Fibroblast of gingiva (primary cell): ENCODE results near the gene SBNO2.
A peak's percentile ranks its signal among the peaks of the same experiment; 100 is the strongest.
"Not testable (repeated sequence)": the region's sequence is repeated elsewhere in the genome, so short reads cannot be mapped to it uniquely, and the experiment has no call there.

Experiments used
- DNase-seq: peaks from one replicate; pipeline ENCODE4 v3.0.0-alpha.2; 2011; ENCODE audit warnings: low read depth

SBNO2 gene

GRCh38 chr19:1206150-1206863 lies 32.2 kb upstream of the SBNO2 start:
- no peak for DNase-seq

GRCh38 chr19:1205114-1206099 lies 31.3 kb upstream of the SBNO2 start, which contains the start of gene STK11:
STK11 (plus strand) TSS chr19:1205778; CDS start chr19:1206914, 1,136 bp downstream.
- peak; percentile 97 for DNase-seq

- DNase-seq: not testable (repeated sequence)
Observed at GRCh38 chr19:1200614-1201013, 26.5 kb upstream of the SBNO2 start.

GRCh38 chr19:1199531-1199930 lies 25.5 kb upstream of the SBNO2 start:
- no peak for DNase-seq

GRCh38 chr19:1189419-1189818 lies 15.4 kb upstream of the SBNO2 start:
- DNase-seq: no peak

GRCh38 chr19:1183543-1184172 lies 9.6 kb upstream of the SBNO2 start:
- DNase-seq: no peak

- DNase-seq: no peak
Observed at GRCh38 chr19:1182727-1183126, 8.7 kb upstream of the SBNO2 start.

GRCh38 chr19:1182068-1182467 lies 8.0 kb upstream of the SBNO2 start:
- DNase-seq: no peak

- no peak for DNase-seq
Observed at GRCh38 chr19:1181606-1182005, 7.5 kb upstream of the SBNO2 start.

GRCh38 chr19:1177322-1178114 lies 3.5 kb upstream of the SBNO2 start:
- peak; percentile 97 for DNase-seq

GRCh38 chr19:1173159-1173844 lies 766 bp downstream of the SBNO2 start:
- no peak for DNase-seq

- DNase-seq: peak; percentile 84
Observed at GRCh38 chr19:1172353-1173158, 1.5 kb downstream of the SBNO2 start.

GRCh38 chr19:1171755-1172352 lies 2.2 kb downstream of the SBNO2 start:
- no peak for DNase-seq

- DNase-seq: no peak
Observed at GRCh38 chr19:1170938-1171754, 2.9 kb downstream of the SBNO2 start.

- DNase-seq: peak; percentile 54
Observed at GRCh38 chr19:1169921-1170885, 3.9 kb downstream of the SBNO2 start.

GRCh38 chr19:1169411-1169791 lies 4.7 kb downstream of the SBNO2 start:
- DNase-seq: no peak

GRCh38 chr19:1168572-1169410 lies 5.3 kb downstream of the SBNO2 start:
- peak; percentile 85 for DNase-seq
